ENCODE results near the gene NPHP4. TPM values are rescaled to one million over a fixed set of nuclear protein-coding genes. Genes with fewer than 3 reads are reported as not detected.

Gene NPHP4
- polyA plus RNA-seq, 2 of the 4 experiments (the other 2 are of a cell fraction) = 2.9 to 5.1 TPM

DNA sequence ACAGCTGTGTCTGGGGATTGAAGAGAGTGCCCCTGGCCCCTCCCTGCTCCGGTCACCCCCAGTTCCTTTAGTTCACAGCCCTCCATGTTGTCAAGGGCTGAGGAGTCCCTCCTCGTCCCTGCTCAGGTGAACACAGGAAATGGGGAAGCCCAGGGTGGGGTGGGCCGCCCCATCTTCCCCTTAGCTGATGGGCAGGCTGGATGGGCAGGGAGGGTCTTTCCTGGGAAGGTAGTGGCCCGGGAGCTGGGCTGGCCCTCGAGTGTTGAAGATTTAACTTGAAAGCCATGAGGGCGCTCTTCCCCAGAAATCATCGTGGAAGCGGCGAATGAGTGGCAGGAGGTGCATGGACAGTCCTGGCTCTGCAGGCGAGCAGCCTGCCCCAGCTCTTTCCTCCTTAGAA is 18.3 kb upstream of the NPHP4 start (continued):
- TF ChIP-seq, protein P1, sequence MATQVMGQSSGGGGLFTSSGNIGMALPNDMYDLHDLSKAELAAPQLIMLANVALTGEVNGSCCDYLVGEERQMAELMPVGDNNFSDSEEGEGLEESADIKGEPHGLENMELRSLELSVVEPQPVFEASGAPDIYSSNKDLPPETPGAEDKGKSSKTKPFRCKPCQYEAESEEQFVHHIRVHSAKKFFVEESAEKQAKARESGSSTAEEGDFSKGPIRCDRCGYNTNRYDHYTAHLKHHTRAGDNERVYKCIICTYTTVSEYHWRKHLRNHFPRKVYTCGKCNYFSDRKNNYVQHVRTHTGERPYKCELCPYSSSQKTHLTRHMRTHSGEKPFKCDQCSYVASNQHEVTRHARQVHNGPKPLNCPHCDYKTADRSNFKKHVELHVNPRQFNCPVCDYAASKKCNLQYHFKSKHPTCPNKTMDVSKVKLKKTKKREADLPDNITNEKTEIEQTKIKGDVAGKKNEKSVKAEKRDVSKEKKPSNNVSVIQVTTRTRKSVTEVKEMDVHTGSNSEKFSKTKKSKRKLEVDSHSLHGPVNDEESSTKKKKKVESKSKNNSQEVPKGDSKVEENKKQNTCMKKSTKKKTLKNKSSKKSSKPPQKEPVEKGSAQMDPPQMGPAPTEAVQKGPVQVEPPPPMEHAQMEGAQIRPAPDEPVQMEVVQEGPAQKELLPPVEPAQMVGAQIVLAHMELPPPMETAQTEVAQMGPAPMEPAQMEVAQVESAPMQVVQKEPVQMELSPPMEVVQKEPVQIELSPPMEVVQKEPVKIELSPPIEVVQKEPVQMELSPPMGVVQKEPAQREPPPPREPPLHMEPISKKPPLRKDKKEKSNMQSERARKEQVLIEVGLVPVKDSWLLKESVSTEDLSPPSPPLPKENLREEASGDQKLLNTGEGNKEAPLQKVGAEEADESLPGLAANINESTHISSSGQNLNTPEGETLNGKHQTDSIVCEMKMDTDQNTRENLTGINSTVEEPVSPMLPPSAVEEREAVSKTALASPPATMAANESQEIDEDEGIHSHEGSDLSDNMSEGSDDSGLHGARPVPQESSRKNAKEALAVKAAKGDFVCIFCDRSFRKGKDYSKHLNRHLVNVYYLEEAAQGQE (IDR thresholded peaks at IDR 0.05) = no peak
- TF ChIP-seq EHMT2 (IDR thresholded peaks at IDR 0.05; ENCODE audit: low read depth) (no peak), ESRRA (IDR thresholded peaks at IDR 0.05; ENCODE audit: borderline replicate concordance, low read length) (no peak), CBX2 (IDR thresholded peaks at IDR 0.05; ENCODE audit: borderline replicate concordance, low read depth) (no peak), HEYL (CRISPR knock-in tag; IDR thresholded peaks at IDR 0.05) (no peak)

DNA sequence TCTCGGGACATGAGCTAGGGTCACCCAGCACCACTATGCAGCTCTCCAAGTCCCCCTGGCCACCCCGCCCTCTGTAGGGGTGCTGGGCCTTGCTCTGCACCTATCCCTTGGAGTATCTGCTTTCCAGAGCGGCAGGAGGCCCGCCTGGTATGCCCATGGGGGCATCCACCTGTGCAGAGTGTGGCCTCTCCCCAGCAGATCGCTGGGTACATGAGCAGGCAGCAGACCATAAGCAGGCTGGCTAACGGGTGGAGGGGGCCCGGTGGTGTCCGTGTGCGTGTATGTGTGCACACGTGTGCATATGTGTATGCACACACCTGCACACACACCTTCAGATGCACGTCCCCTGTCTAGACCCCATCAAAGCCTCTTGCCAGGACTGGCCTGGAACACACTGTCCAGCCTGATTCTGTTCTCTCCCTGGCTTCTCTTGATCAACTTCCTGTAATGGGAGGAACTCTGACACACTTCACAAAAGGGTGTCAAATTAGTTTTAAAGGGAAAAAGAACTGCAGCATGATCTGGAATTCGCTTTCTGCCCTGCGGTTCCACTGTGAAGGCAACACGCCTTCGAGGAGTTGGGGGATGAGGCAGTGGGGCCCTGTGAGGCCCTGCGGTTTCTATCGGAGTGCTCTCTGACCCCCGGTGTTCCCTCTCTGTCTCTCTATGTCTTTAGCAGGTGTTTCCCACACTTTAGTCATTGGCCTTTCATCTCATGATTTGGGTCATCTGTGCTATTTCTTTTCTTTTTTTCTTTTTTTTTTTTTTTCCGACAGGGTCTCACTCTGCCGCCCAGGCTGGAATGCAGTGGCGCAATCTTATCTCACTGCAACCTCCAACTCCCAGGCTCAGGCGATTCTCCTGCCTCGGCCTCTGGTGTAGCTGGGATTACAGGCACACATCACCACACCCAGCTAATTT is 17.2 kb upstream of the NPHP4 start:
- no peak for DNase-seq (ENCODE audit: low read depth in 1 of 2, low spot score in 1 of 2)
- no peak overlapping the region for H3K4me3 ChIP-seq
- no peaks in the 10 kb centered on the region for H3K9me3 ChIP-seq
- ChIA-PET POLR2A (no interaction called here), CTCF (interaction anchor here (1.2 kb wide), 1 partner anchor 10 kb away, joined by 3 read pairs; no protein-coding TSS in a partner anchor)
- H3K4me2 ChIP-seq = no peak overlapping the region
- ATAC-seq = no peak
- 87% methylated on average over 15 of the region's 23 CpGs for WGBS (ENCODE audit: missing lambda C conversion rate)
- H3K4me1 ChIP-seq = no peaks in the 10 kb centered on the region
- H3K27ac ChIP-seq = no peak overlapping the region
- FAIRE-seq = no peak
- TF ChIP-seq RFX5 (IDR thresholded peaks at IDR 0.05) (no peak), NPAS2 (CRISPR knock-in tag; IDR thresholded peaks at IDR 0.05; ENCODE audit: borderline replicate concordance) (no peak), CBX2 (IDR thresholded peaks at IDR 0.05; ENCODE audit: borderline replicate concordance, low read depth) (no peak), MYC (IDR thresholded peaks at IDR 0.05; ENCODE audit: borderline replicate concordance, low read length) (no peak), GATA3 (IDR thresholded peaks at IDR 0.05; ENCODE audit: borderline replicate concordance) (no peak), SMC3 (IDR thresholded peaks at IDR 0.05) (no peak), JUNB (IDR thresholded peaks at IDR 0.05) (no peak)

DNA sequence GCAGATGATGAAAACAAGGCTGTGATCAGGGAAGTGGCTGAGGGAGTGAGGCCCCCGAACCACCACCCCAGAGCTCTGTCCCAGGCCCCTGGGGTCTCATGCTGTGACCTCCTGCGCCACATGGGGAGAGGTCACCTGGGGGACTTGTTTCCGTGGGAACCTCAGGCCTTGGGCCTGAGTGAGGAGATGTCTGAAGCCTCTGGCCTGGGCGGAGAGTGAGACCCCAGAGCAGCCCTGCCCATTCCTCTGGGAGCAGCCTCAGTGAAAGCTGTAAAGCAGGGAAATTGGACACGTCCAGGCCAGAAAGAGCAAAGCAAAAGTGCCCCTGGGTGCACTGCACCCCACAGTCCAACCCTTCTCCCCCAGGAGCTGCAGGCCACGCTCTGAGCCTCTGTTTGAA is 16.5 kb upstream of the NPHP4 start:
- ChIA-PET POLR2A (no interaction called here), CTCF (no interaction called here)
- H3K27ac ChIP-seq = no peak overlapping the region
- no peaks in the 10 kb centered on the region for H3K9me3 ChIP-seq
- TF ChIP-seq JUN (IDR thresholded peaks at IDR 0.05) (no peak), CHD4 (IDR thresholded peaks at IDR 0.05; ENCODE audit: borderline replicate concordance) (no peak), NPAS2 (CRISPR knock-in tag; IDR thresholded peaks at IDR 0.05; ENCODE audit: borderline replicate concordance) (no peak), CEBPB (IDR thresholded peaks at IDR 0.05) (no peak), ZFP36 (IDR thresholded peaks at IDR 0.05; ENCODE audit: borderline replicate concordance, partially characterized antibody) (no peak), HDAC2 (IDR thresholded peaks at IDR 0.05) (no peak), ELK1 (IDR thresholded peaks at IDR 0.05; ENCODE audit: low read depth, low read length) (no peak), FOSB (CRISPR knock-in tag; IDR thresholded peaks at IDR 0.05) (no peak), HMGXB4 (CRISPR knock-in tag; IDR thresholded peaks at IDR 0.05; ENCODE audit: borderline replicate concordance) (no peak)
- 68% methylated on average over 3 of the region's 6 CpGs for WGBS (ENCODE audit: missing lambda C conversion rate)
- DNase-seq (ENCODE audit: low read depth in 1 of 2, low spot score in 1 of 2) = no peak
- H3K4me3 ChIP-seq = no peak overlapping the region
- ATAC-seq = no peak
- no peaks in the 10 kb centered on the region for H3K4me1 ChIP-seq
- no peak for FAIRE-seq
- H3K4me2 ChIP-seq = no peak overlapping the region
